NCI-H1436 treated with DMSO at 0.1 percent for 48 hours (cell line): Measurements from ENCODE around the gene CDK4.
"Not testable (repeated sequence)": the region's sequence is repeated elsewhere in the genome, so short reads cannot be mapped to it uniquely, and the experiment has no call there.

ENCODE experiments used
- DNase-seq: peaks from one replicate; lab custom pipeline; 2025; lab: John Stamatoyannopoulos, UW

The CDK4 gene

DNA sequence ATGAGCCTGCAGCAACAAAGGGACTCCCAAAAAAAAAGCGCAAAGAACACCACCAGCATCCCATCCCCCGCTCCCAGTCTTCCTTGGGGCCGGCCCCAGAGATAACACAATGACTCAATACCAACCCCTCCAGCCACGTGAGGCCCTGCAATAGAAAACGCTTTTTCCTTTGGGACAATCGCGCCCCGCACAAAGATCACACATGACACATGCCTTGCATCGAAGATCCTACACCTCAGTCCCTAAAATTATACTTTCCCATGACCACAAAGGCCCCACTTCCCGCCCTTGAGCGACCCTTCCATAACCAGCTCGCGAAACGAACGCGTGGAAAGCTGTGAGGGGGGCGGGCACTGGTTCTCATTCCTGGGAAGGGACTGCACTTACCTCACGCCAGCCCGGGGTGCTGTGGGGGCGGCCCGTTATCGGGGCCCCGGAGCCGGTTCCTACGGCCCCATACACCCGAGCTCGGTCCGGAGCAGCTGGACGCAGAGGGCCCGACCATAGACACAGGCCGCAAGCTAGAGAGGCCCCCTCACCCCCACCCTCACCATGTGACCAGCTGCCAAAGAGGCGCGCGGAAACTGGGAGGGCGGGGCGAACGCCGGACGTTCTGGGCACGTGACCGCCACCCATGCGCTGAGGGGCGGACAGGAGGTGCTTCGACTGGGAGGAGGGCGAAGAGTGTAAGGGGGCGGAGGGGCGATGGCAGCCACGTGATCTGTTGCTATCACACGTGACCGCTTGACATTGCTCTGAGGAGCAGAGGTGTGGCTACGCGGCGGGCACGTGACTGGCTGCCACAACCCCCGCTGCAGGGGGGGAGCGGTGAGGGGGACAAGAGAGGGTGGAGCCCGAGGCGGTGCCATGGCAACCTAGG lies at the start of gene CDK4:
Gene CDK4, minus strand, starts transcription at position 523 of the 880 bp plus-strand sequence. CDS start 593 bp downstream, outside the sequence.
- peak; percentile 98 for DNase-seq

DNA sequence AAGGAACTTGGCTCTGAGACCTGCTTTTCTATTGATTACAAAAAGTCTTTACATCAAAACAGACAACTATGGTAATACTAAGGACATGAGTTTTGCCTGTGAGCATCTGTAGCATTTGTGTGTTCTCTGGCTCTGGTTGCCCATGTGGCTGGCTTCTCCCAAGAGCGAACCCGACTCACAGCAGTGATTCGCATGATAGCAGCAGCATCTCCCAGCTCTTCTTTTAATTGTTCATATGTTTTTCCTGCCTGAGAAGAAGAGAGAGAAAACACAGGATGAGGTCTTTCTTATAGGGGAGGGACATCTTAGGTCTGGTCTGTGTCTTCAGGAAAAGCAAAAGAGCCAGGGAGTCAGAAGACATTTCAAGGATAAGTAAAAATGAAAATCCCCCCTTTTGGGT lies 48.9 kb upstream of the CDK4 start:
- DNase-seq = no peak

DNA sequence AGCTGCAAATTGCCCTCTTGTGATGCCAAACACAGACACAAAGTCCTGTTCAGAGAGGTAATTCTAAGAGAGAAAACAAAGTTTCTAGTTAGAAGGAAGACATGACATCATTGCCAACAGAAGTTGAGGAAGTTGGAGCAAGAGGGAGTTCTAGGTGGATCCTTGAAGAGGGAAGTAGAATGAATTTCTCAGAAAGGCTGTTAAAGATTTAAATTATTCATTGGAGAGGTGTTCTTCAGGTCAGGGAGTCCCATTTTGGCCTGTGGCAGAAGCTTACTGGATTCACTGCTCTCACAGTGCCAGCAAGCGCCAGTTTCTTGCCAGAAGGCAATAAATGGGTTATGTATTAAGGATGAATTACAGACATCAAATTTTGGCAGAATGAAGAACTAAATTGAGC lies 45.8 kb upstream of the CDK4 start:
- no peak for DNase-seq

DNA sequence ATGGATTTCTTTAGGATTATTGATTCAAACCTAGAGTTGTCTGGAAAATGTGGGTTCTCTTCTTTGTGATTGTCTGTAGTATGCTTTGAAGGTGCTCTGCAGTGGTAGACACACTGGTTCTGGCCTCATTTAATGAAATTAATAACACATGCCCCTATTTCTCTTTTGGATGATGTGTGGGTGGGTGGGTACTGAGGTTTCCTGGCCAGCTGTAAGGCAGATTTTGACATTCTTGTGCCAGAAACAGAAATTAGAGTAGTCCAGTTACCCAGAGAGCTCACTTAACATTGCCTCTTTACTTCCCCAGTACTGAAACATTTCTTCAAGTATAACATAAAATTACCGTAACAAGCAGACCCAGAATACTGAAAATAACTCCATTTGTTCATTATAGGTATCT lies 44.9 kb upstream of the CDK4 start:
- DNase-seq = no peak

DNA sequence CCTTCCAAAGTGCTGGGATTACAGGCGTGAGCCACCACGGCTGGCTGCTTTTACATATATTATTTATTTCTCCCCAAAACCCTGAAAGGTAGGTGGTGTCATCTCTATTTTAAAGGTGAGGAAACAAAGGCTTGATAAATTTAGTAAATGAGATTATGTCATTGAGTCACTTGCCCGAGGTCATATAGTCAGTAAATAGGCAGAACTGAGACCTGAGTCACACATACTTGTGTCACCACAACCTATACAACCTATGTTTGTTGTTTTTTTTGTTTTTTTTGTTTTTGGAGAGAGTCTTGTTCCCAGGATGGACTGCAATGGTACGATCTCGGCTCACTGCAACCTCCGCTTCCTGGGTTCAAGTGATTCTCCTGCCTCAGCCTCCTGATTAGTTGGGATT lies 43.2 kb upstream of the CDK4 start:
- no peak for DNase-seq

DNA sequence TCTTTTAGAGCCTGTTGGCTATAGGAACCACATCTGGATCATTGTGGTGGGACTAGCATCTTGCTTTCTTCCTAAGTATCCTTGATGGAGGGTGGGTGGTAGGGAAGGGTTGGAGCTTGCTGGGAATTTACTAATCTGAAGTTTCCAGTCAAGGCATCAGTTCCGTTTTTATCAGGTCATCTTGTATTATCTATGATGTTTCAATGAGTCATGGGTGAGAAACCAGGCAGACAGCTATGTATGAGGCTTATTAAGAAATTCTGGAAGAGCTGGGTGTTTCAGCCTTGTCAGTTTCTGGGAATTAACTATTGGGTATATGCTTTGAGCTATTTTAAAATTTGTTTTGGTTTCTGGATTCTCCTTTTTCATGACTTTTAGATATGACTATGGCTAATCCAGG lies 41.8 kb upstream of the CDK4 start:
- DNase-seq = no peak

DNA sequence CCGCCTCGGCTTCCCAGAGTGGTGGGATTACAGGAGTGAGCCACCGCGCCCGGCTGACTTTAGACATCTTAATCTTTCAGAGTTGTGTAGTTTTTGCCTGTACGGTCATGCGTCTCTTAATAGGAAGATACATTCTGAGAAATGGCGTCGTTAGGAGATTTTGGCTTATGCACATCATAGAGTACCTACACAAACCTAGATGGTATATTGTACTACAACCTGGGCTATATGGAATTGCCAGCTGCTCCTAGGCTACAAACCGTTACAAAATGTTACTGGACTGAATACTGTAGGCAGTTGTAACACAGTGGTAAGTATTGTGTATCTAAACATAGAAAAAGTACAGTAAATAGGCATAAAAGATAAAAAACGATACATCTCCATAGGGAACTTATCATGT lies 31.8 kb upstream of the CDK4 start:
- no peak for DNase-seq

DNA sequence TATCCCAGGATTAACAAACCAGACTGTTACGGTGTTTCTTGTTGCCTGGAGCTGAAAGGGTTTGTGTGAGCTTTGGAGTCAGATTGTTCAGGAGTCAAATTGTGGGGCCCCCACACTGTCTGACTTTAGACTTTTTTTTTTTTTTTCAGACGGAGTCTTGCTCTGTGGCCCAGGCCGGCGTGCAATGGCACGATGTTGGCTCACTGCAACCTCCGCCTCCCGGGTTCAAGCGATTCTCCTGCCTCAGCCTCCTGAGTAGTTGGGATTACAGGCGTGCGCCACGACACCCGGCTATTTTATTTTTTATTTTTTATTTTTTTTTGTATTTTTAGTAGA lies 31.3 kb upstream of the CDK4 start:
- no peak for DNase-seq

DNA sequence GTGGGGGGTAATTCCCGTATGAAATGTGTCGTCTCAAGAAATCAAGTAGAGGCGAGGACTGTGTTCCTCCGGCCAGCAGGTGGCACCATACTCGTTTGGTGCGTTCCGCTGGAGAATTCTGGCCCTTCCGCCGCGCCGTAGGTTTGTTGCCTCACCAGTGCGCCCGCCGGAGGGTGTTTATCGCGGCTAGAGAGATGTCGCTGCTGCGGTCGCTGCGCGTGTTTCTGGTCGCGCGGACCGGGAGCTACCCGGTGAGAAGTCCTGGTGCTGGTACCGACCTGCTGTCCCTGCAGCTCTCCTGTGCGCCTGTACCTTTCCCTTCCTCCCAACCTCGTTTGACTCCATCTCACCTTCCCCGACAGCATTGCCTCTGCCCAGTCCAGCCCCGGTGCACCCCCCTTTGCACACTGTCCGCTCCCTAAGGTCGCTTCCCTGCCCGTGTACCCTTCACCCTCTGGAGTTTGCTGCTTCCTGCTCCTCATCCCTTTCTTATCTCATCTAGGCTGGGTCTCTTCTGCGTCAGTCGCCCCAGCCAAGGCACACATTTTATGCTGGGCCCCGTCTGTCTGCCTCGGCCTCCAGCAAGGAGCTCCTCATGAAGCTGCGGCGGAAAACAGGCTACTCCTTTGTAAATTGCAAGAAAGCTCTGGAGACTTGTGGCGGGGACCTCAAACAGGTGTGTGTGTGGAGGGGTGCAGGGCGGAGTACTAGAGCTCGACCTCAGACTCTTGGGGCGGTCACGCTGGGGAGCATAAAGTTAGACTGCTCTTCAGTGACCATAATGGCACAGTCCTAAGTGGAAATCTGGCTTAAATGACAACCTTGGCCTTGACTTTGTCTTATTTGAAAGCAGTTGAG lies 30.7 kb upstream of the CDK4 start, which contains the start of gene TSFM:
Gene TSFM, plus strand, starts transcription at position 180 of the 858 bp plus-strand sequence. Its CDS starts 15 bp downstream, at position 195.
- DNase-seq = peak; percentile 39

DNA sequence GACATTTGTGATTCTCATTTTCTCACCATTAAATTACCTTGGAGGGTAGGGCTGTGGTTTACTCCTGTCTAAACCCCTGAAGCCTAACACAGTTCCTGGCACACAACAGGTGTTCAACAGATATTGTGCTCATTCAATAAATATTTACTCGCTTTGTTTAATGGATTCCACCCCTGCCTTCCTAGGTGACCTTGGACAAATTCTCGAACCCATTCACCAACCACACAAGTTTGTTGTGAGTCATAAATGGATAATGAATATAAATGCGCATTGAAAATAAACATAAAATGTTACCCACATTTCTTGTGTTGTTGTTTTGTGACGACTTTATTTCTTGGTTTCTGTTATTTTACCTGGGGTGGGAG lies 30.1 kb upstream of the CDK4 start:
- DNase-seq = no peak

DNA sequence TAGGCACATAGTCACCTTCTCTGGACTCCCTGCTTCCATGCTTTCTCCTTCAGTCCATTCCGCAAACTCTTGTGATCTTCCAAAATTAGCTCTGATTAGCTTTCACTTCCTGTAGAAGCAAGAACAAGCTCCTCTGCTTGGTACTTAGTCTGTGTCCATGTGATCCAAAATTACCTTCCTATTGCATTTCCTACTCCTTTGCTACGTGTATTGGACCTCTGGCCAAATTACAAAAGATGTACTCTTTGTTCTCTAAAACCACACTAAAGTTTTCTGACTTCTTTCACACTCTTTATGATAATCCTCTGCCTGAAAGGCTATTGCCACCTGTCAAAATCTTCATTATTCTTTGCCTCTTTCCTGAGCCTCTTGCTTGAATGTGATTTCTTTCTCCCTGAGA lies 29.7 kb upstream of the CDK4 start:
- DNase-seq = no peak

DNA sequence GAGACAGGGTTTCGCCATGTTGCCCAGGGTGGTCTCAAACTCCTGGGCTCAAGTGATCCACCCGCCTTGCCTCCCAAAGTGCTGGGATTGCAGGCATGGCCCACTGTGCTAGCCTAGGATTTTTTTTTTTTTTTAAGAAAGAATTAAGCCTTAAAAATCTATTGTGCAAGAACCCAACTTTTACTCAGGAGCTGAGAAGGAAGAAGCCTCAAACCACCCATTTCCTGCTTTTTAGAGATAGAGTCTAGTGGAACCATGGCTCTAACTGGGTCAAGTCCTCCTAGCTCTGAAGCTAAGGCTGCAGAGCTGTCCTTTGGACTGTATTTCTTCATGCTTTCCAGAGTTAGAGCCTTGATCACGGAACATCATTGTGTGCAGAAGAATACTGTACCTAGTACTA lies 29.1 kb upstream of the CDK4 start:
- DNase-seq = no peak

DNA sequence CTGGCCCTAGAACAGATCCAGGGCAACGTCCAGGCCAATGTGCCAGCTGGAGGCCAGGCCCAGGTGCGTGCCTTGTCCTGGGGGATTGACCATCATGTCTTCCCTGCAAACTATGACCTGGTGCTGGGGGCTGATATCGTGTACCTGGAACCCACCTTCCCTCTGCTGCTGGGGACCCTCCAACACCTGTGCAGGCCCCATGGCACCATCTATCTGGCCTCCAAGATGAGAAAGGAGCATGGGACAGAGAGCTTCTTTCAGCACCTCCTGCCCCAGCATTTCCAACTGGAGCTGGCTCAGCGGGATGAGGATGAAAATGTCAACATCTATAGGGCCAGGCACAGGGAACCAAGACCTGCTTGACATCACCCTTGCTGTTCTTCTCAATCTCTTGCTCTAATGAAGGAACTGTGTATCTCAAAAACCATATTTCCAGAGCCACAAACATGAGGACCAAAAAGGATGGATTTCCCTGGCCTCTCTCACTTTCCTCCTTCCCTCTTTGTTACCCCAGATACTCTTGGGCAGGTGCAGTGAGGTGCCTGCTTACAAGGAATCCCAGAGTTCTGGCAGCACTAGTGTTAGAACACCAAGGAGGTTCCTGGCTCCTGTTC lies 28.3 kb upstream of the CDK4 start:
- DNase-seq = no peak

DNA sequence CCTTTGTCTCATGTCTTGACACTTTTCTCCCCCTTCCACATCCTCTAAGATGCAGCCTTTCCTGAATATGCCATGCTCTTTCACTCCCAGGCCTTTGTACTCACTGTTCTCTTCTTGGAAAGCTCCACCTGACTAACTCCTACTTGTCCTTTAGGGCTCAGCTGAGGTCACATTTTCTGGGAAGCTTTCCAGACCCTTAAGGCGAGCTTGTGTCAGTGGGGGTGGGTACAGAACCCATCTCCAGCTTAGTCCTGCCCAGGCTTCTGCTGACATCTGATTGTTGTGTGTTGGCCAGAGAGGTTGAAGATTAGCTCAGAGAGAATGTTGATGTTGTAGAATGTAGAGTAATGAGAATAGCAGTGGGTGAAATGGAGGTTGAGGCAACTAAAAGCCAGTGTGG lies 27.6 kb upstream of the CDK4 start:
- DNase-seq = no peak

DNA sequence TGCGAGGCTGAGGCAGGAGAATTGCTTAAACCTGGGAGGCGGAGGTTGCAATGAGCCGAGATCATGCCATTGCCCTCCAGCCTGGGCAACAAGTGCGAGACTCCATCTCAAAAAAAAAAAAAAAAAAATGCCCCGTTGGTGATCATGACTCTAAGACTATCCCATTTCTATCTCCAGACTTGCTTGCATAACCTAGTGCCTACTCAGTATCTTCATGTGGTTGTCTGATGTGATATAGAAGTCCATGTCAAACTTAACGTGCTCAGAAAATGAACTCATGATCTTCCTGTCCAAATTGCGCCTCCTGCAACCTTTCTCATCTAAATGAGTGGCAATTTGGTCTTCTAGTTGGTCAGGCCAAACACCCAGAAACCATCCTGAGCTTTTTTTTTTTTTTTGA lies 25.8 kb upstream of the CDK4 start:
- DNase-seq = no peak

DNA sequence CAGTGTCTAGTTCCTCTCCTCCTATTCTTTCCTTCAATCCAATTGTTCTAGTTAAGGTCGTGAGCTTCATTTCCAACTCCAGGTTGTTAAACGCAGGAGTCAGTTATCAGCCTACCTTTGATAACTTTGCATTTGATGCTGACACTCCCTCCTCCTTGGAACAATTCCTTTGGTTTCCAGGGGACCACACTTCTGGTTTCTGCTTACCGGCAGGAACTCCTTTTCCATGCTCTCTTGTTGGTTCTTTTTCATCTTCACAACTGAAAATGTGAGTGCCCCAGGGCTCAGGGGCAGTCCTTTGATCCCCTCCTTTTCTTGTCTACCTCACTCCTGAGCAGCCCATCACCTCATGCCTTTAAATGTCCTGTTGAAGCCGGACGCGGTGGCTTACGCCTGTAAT lies 25.3 kb upstream of the CDK4 start:
- no peak for DNase-seq

DNA sequence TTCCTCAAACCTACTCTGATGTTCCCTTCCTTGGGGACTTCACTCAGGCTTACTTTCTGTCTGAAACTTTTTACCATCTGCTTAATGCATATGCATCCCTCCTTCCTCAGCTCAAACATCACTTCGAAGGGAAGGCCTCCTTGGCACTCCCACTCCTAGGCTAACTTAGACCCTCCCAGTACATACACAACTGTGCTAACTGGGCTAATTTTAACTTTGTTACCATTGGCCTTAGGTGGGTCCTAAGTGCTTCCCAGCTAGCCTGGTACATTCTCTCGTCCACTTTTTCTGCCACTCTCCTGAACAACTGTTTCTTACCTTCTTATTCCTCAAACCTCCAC lies 24.1 kb upstream of the CDK4 start:
- DNase-seq = no peak

DNA sequence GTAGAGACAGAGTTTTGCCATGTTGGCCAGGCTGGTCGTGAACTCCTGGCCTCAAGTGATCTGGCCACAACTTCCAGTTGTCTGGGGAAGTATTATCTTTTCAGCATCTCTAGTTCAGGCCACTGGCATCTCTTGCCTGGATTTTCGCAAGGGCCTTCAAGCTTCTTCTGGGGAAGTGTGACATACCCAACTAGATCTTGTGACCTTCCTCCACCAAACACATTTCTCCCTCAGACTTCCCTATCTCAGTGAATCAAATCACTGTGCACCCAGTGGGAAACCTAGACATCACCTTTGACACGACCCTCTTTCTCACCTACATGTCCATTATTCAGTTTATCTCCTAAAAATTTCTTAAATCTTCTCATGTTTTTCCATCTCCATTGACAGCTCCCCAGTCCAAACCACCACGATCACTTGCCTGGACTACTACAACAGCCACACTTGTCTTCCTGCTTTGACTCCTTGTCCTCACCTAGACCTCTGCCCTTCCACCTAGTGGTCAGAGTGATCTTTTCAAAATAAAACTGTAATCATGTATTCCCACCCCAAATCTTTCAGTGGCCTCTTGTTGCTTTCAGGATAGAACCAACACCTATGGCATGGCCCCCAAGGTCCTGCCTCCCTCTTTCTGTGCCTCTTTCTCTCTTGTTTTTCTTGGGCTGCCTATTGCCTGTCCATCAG lies 23.6 kb upstream of the CDK4 start:
- DNase-seq = no peak

DNA sequence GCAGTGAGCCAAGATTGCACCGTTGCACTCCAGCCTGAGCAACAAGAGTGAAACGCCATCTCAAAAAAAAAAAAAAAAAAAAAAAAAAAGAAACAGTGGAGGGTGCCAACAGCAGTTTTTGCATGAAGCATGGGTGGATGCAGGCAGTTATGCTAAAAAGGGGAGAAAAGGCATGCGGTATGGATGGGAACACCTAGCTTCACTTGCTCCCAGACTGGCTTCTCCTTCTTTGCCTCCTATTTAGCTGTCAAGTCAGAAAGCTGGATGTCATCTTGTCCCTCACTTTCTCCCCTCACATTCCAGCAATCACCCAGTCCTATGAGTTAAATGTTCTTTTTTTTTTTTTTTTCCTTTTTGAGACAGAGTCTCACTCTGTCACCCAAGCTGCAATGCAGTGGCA lies 22.9 kb upstream of the CDK4 start:
- no peak for DNase-seq

DNA sequence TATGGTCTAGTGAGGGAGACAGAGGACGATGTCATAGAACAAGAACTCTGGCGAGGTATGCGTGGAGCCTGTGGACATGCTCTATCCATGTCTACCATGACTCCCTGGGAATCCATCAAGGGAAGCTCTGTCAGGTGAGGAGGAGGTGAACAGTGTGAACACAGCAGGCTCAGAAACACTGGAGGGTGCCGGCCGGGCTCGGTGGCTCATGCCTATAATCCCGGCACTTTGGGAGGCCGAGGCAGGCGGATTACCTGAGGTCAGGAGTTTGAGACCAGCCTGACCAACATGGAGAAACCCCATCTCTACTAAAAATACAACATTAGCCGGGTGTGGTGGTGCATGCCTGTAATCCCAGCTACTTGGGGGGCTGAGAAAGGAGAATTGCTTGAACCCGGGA lies 22.5 kb upstream of the CDK4 start:
- DNase-seq = not testable (repeated sequence)

DNA sequence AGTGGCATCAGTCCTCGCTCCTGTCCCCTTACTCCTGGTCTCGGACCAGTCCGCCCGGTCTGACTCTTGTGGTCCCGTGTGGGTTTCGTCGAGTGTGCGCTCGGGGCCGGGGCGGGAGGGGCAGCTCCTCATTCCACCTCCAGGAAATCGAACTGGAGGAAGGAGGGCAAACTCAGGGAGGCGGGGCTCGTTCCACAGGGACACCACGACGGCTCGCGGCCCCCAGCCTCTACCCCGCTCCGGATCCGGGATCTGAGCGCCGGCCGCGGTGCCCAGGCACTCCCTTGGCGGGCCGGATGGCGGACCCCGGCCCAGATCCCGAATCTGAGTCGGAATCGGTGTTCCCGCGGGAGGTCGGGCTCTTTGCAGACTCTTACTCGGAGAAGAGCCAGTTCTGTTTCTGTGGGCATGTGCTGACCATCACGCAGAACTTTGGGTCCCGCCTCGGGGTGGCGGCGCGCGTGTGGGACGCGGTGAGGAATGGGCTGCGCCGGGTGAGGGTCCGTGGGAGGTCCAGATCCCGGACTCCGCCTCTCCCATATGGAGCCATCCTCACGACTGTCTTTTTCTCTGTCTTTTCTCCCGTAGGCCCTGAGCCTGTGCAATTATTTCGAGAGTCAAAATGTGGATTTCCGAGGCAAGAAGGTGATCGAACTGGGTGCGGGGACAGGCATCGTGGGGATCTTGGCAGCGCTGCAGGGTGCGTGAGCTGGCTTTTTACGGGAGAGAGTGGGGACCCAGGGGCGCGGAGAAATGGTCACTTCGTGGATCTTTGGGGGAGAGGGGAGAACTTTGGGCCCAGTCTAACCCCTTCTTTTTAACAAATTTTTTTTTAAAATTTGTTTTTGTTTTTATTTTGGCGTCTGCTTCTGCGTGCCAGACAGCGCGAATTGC lies 20.6 kb upstream of the CDK4 start, which contains the start of gene EEF1AKMT3:
Gene EEF1AKMT3, plus strand, starts transcription at position 186 of the 894 bp plus-strand sequence. Its CDS starts 111 bp downstream, at position 297.
- no peak for DNase-seq
